GM10847 (cell line): ENCODE measurements around the gene BCOR.

Experiments used
- POLR2A ChIP-seq: IDR thresholded peaks from 2 replicates; pipeline ENCODE4 v1.6.1; 2011; ENCODE audit not compliant: insufficient read length; ENCODE audit errors: extremely low read depth

BCOR gene

GRCh38 chrX:40018041-40018440 lies 79.7 kb downstream of the BCOR start:
- TF ChIP-seq POLR2A: no peak

DNA sequence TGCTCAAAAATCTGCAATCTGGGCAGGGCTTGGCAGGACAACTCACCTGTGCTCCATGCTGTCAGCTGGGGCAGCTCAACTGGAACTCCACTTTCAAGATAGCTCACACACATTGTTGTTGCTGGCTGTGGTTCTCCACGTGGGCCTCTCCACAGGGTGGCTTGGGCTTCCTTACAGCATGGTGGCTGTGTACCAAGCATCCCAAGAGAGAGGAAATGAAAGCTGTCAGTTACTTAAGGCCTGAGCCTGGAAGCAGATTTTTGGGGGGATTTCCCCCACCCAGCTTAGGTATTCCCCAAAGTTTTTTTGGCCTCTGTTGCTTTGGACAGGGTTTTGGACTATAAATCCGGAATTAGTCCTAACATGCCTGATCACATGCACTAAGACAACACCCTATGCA lies 81.0 kb downstream of the BCOR start:
- TF ChIP-seq POLR2A: no peak

- no peak for TF ChIP-seq POLR2A
Observed at GRCh38 chrX:40015693-40016092, 82.1 kb downstream of the BCOR start.

- TF ChIP-seq POLR2A: peak; percentile 19
Observed at GRCh38 chrX:40013266-40014195, 84.2 kb downstream of the BCOR start.

GRCh38 chrX:40012868-40013265 lies 84.9 kb downstream of the BCOR start:
- TF ChIP-seq POLR2A: no peak

DNA sequence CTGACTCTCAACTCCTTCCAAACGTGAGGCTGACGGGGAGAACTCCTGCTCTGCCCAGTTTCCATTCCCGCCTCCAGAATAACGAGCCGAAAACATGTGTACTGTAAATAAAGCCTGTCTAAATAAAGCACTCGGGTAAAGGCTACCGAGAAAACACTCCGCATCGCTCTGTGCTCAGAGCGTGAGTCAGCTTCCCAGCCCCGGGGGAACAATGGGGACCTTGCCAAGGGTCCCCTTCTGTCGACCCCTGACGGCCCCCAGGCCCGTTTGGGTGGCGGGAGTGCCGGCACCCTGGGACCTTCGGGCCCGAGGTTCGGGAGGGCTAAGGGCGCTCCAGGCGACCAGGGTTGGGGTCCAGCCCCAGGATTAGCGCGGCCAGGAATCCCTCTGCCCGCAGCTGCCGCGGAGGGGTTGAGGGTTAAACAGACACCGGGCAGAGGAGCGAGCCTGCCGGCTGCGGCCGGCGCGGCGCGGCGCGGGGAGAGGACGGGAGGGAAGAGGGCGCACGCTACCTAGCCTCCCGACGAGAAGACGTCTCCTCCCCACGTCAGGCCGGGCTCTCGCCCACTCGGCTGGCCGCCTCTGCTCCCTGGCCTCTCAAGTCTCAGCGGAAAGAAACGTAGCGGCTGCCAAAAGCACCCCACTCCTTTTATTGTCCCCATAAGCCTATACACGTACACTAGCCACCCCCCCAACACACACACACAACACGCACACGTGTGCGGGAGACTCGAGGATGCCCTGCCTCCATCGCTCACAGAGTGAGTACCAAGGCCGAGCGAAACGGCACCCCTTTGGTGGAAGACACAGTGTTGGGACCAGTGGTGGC lies 85.5 kb downstream of the BCOR start:
- TF ChIP-seq POLR2A: no peak

DNA sequence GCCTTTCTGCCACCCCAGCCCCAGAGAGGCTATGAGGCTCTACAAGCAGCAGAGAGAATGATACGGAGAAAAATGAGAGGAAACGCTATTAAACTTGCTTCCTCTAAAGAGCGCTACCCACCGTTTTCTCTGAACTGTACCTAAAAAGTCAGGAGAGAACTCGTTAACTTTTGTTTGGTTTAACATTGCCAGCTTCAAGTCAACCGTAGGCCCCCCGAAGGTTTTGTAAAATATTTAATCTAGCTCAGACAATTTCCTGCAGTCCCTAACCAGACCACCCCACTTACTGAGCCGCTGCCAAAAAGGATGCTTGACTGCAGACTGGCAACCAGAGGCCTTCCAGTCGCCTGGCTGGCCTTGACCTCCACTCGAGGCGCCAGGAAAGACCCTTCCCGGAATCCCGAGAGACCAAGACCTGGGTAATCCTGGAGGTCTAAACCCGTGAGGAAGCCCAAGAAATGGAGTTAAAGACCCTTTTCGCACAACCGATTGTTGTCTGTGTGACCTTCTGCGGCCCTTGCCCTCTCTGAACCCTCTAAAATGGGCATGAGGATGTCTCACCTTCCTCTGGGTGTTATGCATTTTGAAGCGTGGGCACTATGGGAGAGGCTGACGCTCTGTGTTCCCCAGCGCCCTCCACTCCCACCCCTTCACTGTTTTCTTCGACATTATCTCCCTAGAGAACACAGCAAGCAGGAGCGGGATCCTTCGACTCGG lies 86.3 kb downstream of the BCOR start:
- TF ChIP-seq POLR2A: no peak

GRCh38 chrX:40010550-40011321 lies 87.0 kb downstream of the BCOR start:
- TF ChIP-seq POLR2A: no peak

- no peak for TF ChIP-seq POLR2A
Observed at GRCh38 chrX:40009890-40010289, 87.9 kb downstream of the BCOR start.

GRCh38 chrX:40009462-40009851 lies 88.3 kb downstream of the BCOR start:
- no peak for TF ChIP-seq POLR2A

- no peak for TF ChIP-seq POLR2A
Observed at GRCh38 chrX:40008791-40009461, 88.8 kb downstream of the BCOR start.

DNA sequence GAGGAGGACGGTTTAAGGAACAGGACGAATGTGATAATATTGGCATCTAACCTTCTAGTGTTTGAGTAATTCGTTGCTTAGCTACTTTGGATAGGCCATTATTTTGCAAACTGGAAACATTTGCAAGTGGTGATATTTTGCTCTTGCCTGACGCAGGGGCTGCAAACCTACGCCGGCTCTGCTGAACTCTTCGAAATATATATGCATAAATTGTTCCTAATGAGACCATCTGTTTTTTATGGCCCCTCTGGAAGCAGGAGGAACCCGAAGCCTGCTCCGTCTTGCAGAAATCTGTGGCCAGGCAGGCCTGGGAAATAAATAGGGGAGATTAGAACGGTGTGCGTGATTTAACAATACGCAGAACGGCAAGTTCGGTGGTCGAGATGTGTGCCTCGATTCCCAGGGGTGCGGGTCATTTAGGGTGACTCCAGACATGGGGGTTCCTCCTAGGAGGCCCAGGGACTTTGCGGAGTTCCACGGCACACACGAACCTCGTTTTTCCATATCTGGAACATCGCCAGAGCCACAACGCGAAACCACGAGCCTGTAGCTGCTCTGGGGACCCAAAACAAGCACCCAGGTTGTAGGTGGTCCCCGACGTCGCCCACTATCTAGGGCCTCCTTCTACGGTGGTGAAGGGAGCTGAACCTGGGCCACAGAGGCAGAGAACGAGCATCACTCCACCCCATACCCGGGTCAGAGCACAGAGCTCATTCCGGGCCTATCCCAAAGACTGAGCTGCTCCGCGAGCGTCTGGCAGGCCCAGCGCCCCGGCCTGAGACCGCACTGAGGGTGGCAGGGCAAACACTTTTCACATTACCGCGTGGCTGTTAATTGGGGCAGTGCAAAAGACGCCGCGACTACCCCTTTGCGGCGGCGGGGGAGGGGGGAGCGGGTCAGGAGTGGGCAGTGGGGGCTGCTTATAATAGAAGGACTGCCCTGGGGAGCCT lies 89.7 kb downstream of the BCOR start:
- TF ChIP-seq POLR2A: no peak

- TF ChIP-seq POLR2A: no peak
Observed at GRCh38 chrX:40007131-40007755, 90.5 kb downstream of the BCOR start.
